K562 (cell line): ENCODE measurements around the gene SLC17A1. TPM values are rescaled to one million over a fixed set of nuclear protein-coding genes. Genes with fewer than 3 reads are reported as not detected.

Experiments used
- ATAC-seq: fragments of 200-7000 bp; cut with Tn5 transposase; 3 replicates; pipeline ENCODE4 v1.9.1; 2020; ENCODE audit warnings: moderate library complexity
- BruUV-seq: library from RNA; stranded (reverse); fragments of 400-500 nt; replicated peaks from 2 replicates; lab custom pipeline; 2021; lab: Mats Ljungman, UMichigan
- CTCF ChIA-PET: fragments of 300-600 bp; formaldehyde crosslinking; extraction: SDS; loops from one replicate; lab custom pipeline; 2021; ENCODE audit warnings: low intra/inter-chr PET ratio; lab: Yijun Ruan, JAX
- POLR2A ChIA-PET: fragments of 300-600, 350-650 bp; sonication (Branson Sonifier 250); formaldehyde crosslinking; extraction: SDS; loops from one replicate; lab custom pipeline; 2021; ENCODE audit warnings: antibody characterized with exemption, inconsistent platforms; lab: Yijun Ruan, JAX
- DNase-seq, 4 experiments: peaks; one replicate each; pipeline versions ENCODE4 v3.0.0 to v3.0.0-alpha.2; 2011 to 2018; ENCODE audit warnings: low spot score in 3 of 4, mixed read lengths in 3 of 4; ENCODE audit errors: extremely low read depth in 1 of 4
- FAIRE-seq: peaks from 2 replicates; lab custom pipeline; 2011; peaks lifted over from hg19 to GRCh38; lab: Jason Lieb, UNC
- H2AFZ ChIP-seq: 2 replicates; pipeline ENCODE4 v1.6.0; 2011; ENCODE audit warnings: low read depth, low read length, control low read depth, inconsistent platforms
- H3K27ac ChIP-seq: fragments of 200-600 bp; 3 replicates; pipeline ENCODE4 v1.8.0; 2011; ENCODE audit warnings: low read depth, mild to moderate bottlenecking, control low read depth, inconsistent platforms, low read length, moderate library complexity, mixed read lengths; ENCODE audit errors: extremely low read depth
- H3K27me3 ChIP-seq, 2 experiments: fragments of 300-600 bp in 1 of 2; 2 replicates in 1 of 2; 3 replicates in 1 of 2; pipeline versions ENCODE4 v1.6.0 to v1.8.0; 2011; ENCODE audit warnings: inconsistent platforms in 2 of 2, low read length in 2 of 2, mild to moderate bottlenecking in 1 of 2, mixed read lengths in 1 of 2, moderate library complexity in 1 of 2; ENCODE audit not compliant: control insufficient read depth in 2 of 2, insufficient read depth in 2 of 2
- H3K36me3 ChIP-seq: fragments of 300-600 bp; 3 replicates; pipeline ENCODE4 v1.8.0; 2011; ENCODE audit warnings: mild to moderate bottlenecking, low read length, inconsistent platforms; ENCODE audit not compliant: control insufficient read depth, insufficient read depth
- H3K4me1 ChIP-seq, 2 experiments: fragments of 200-600 bp in 1 of 2; replicated peaks in 1 of 2; 2 replicates in 1 of 2; 3 replicates in 1 of 2; pipeline versions ENCODE4 v1.5.1 to v1.8.0; 2011; ENCODE audit warnings: inconsistent platforms in 2 of 2, low read length in 2 of 2, mild to moderate bottlenecking in 1 of 2, mixed read lengths in 1 of 2, moderate library complexity in 1 of 2; ENCODE audit not compliant: control insufficient read depth in 2 of 2, insufficient read depth in 2 of 2
- H3K4me2 ChIP-seq: 2 replicates; pipeline ENCODE4 v1.6.1; 2011; ENCODE audit warnings: low read length, control low read depth, inconsistent platforms, mixed read lengths; ENCODE audit not compliant: insufficient read depth
- H3K4me3 ChIP-seq: fragments of 200-600 bp; sonication (generic), shearing (Covaris generic); 2 replicates; pipeline ENCODE4 v1.5.1; 2016; ENCODE audit warnings: control low read depth, inconsistent platforms
- H3K79me2 ChIP-seq: fragments of 200-600 bp; 3 replicates; pipeline ENCODE4 v1.8.0; 2011; ENCODE audit warnings: low read length, inconsistent platforms; ENCODE audit not compliant: control insufficient read depth, insufficient read depth
- H3K9ac ChIP-seq, 2 experiments: 2 replicates each; pipeline versions ENCODE4 v1.6.0 to v1.6.1; 2011; ENCODE audit warnings: low read depth in 2 of 2, low read length in 2 of 2, control low read depth in 1 of 2, inconsistent platforms in 1 of 2, mild to moderate bottlenecking in 1 of 2, mixed read lengths in 1 of 2; ENCODE audit not compliant: insufficient read depth in 1 of 2
- H3K9me1 ChIP-seq: one replicate; pipeline ENCODE4 v1.6.0; 2011; ENCODE audit warnings: inconsistent platforms, mild to moderate bottlenecking, low read length, moderate library complexity; ENCODE audit not compliant: control insufficient read depth, insufficient read depth
- H3K9me3 ChIP-seq: replicated peaks from 2 replicates; pipeline ENCODE4 v1.5.1; 2011; ENCODE audit warnings: low read depth, low read length, inconsistent platforms; ENCODE audit not compliant: control insufficient read depth, insufficient read depth
- H4K20me1 ChIP-seq: replicated peaks from 2 replicates; pipeline ENCODE4 v1.6.1; 2011; ENCODE audit warnings: low read length, inconsistent platforms, mixed read lengths; ENCODE audit not compliant: control insufficient read depth, insufficient read depth
- ASH1L ChIP-seq: fragments of 450-650 bp; IDR thresholded peaks from 2 replicates; pipeline ENCODE4 v1.6.1; 2018; ENCODE audit warnings: borderline replicate concordance, mild to moderate bottlenecking, low read depth; ENCODE audit not compliant: partially characterized antibody
- BCOR ChIP-seq: fragments of 450-650 bp; IDR thresholded peaks from 2 replicates; pipeline ENCODE4 v1.6.1; 2016
- BDP1 ChIP-seq: IDR thresholded peaks from 3 replicates; pipeline ENCODE4 v1.6.1; 2011; ENCODE audit not compliant: insufficient read length, insufficient read depth
- BMI1 ChIP-seq: fragments of 150-350 bp; IDR thresholded peaks from 2 replicates; pipeline ENCODE4 v1.6.1; 2014; ENCODE audit warnings: low read length
- DNMT1 ChIP-seq: fragments of 450-650 bp; IDR thresholded peaks from 2 replicates; pipeline ENCODE4 v1.6.1; 2016; ENCODE audit warnings: antibody characterized with exemption, mild to moderate bottlenecking
- ETV1 ChIP-seq: fragments of 450-650 bp; conservative IDR thresholded peaks from 2 replicates; pipeline ENCODE4 v1.6.1; 2016; ENCODE audit warnings: missing genetic modification characterization, control low read depth, low read depth, missing compliant biosample characterization
- HMGN3 ChIP-seq: IDR thresholded peaks from 2 replicates; pipeline ENCODE4 v1.6.1; 2011; ENCODE audit warnings: borderline replicate concordance, low read depth, mild to moderate bottlenecking, mixed read lengths, low read length; ENCODE audit not compliant: insufficient read length; ENCODE audit errors: extremely low read depth
- JUNB ChIP-seq: fragments of 450-650 bp; formaldehyde crosslinking; conservative IDR thresholded peaks from 2 replicates; pipeline ENCODE4 v1.4.0; 2020; ENCODE audit warnings: mild to moderate bottlenecking
- KAT2B ChIP-seq: IDR thresholded peaks from one replicate; pipeline ENCODE4 v1.6.1; 2012; ENCODE audit warnings: low read depth, mild to moderate bottlenecking, control low read depth, inconsistent platforms, low read length, moderate library complexity
- MYBL2 ChIP-seq, 2 experiments: fragments of 450-650 bp in 1 of 2; sonication (generic) in 1 of 2; formaldehyde crosslinking in 1 of 2; IDR thresholded peaks; 2 replicates each; pipeline versions ENCODE4 v1.6.1 to v1.8.1; 2017 to 2022; ENCODE audit warnings: borderline replicate concordance in 1 of 2, inconsistent platforms in 1 of 2, low read depth in 1 of 2, mild to moderate bottlenecking in 1 of 2, missing genetic modification reagents in 1 of 2, moderate library complexity in 1 of 2
- PML ChIP-seq: IDR thresholded peaks from 2 replicates; pipeline ENCODE4 v1.6.1; 2012; ENCODE audit warnings: low read length, inconsistent platforms
- POLR2A ChIP-seq: fragments of 450-650 bp; conservative IDR thresholded peaks from 2 replicates; pipeline ENCODE4 v1.6.1; 2016
- SMC3 ChIP-seq: conservative IDR thresholded peaks from 2 replicates; pipeline ENCODE4 v1.6.1; 2011; ENCODE audit warnings: low read depth, low read length, improper control_type of control experiment; ENCODE audit not compliant: insufficient read depth
- ZNF695 ChIP-seq: fragments of 450-650 bp; formaldehyde crosslinking; IDR thresholded peaks from 2 replicates; pipeline ENCODE4 v1.4.0; 2020; ENCODE audit warnings: mild to moderate bottlenecking, moderate library complexity
- in situ Hi-C: fragments of 300-500 bp; cut with MboI; formaldehyde crosslinking; loops from 4 replicates; pipeline ENCODE4 v1.15.0; 2018; ENCODE audit warnings: inconsistent platforms, mixed read lengths
- intact Hi-C: fragments of 100-400 bp; cut with micrococcal nuclease; formaldehyde crosslinking; loops from 2 replicates; pipeline ENCODE4 v1.14.2; 2022
- polyA plus RNA-seq, 8 experiments: library from polyadenylated mRNA; depleted of rRNA in 4 of 8; stranded (reverse) in 5 of 8; unstranded in 3 of 8; fragments of >200 nt; fragmentation: Nextera tagmentation in 2 of 8; fragmentation: Illumina TruSeq in 1 of 8; extraction: Ambion mirVana in 2 of 8; extraction: Trizol in 1 of 8; gene quantifications; 2 replicates each; pipeline versions ENCODE4 v1.2.1 to v1.2.3, GENCODE V29; 2011 to 2014; ENCODE audit warnings: inconsistent platforms in 1 of 8, missing spikeins in 1 of 8
- total RNA-seq, 7 experiments: library from RNA; depleted of rRNA in 6 of 7; stranded (reverse); fragments of >200 nt in 6 of 7; fragmentation: Illumina TruSeq in 2 of 7; extraction: Trizol in 2 of 7; gene quantifications; 2 replicates each; pipeline versions ENCODE4 v1.2.1 to v1.2.3, GENCODE V29; 2011 to 2021; ENCODE audit warnings: low replicate concordance in 1 of 7
- TF ChIP-seq, protein P1 (sequence below), 2 experiments: IDR thresholded peaks in 1 of 2; conservative IDR thresholded peaks in 1 of 2; 2 replicates each; pipeline ENCODE4 v1.6.1; 2016; ENCODE audit warnings: low read depth in 2 of 2, mild to moderate bottlenecking in 1 of 2, missing compliant biosample characterization in 1 of 2, missing genetic modification characterization in 1 of 2, moderate library complexity in 1 of 2
- TF ChIP-seq, protein P2 (sequence below): fragments of 450-650 bp; IDR thresholded peaks from 2 replicates; pipeline ENCODE4 v1.6.1; 2016; ENCODE audit warnings: missing biosample characterization, missing genetic modification characterization

SLC17A1 gene
- total and polyA plus RNA-seq, 9 of the 15 experiments (the other 6 are each of a cell fraction or from before 2014, with no cell fraction given): not detected

DNA sequence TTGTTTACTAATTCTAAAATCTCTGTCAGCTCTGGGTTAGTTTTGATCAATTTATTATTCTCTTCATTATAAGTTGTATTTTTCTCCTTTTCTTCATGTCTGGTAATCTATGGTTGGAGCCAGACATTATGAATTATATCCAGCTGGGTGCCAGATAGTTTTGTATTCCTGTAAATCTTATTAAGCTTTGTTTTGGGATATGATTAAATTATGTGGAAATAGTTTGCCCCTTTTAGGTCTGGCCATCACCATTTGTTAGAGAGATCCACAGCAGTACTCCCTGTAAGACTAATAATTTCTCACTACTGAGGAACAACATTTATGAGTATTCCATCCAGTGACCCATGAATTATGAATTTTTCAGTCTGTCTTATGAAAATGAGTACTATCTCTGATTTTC, 20.9 kb upstream of the SLC17A1 start:
- DNase-seq (no peak), FAIRE-seq (no peak), ATAC-seq (no peak)
- no peaks in the 10 kb centered on the region for H3K27me3 ChIP-seq
- H3K4me2 ChIP-seq: no peak overlapping the region
- no peaks in the 10 kb centered on the region for H3K9me3 ChIP-seq
- in situ Hi-C loops (no loop called here), intact Hi-C loops (no loop called here)
- CTCF ChIA-PET: no interaction called here
- no peak overlapping the region for H3K9ac ChIP-seq
- H4K20me1 ChIP-seq: no peaks in the 10 kb centered on the region
- H3K4me1 ChIP-seq: no peaks in the 10 kb centered on the region
- POLR2A ChIA-PET: interaction anchor here (0.6 to 1.4 kb wide), 3 partner anchors 10 to 1537 kb away, joined by 3 read pairs; no protein-coding TSS in a partner anchor
- no peak overlapping the region for H2AFZ ChIP-seq
- BruUV-seq: no TSS peak
- H3K79me2 ChIP-seq: no peaks in the 10 kb centered on the region
- no peaks in the 10 kb centered on the region for H3K36me3 ChIP-seq
- no peak overlapping the region for H3K27ac ChIP-seq
- no peaks in the 10 kb centered on the region for H3K9me1 ChIP-seq
- H3K4me3 ChIP-seq: no peak overlapping the region
- TF ChIP-seq, protein P1, sequence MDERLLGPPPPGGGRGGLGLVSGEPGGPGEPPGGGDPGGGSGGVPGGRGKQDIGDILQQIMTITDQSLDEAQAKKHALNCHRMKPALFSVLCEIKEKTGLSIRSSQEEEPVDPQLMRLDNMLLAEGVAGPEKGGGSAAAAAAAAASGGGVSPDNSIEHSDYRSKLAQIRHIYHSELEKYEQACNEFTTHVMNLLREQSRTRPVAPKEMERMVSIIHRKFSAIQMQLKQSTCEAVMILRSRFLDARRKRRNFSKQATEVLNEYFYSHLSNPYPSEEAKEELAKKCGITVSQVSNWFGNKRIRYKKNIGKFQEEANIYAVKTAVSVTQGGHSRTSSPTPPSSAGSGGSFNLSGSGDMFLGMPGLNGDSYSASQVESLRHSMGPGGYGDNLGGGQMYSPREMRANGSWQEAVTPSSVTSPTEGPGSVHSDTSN (CRISPR knock-in tag; IDR thresholded peaks at IDR 0.05; ENCODE audit: low read depth): no peak
- TF ChIP-seq, protein P1 (tag; conservative IDR thresholded peaks at IDR 0.05; ENCODE audit: low read depth): no peak
- no peak for TF ChIP-seq ZNF695
- no peak for TF ChIP-seq KAT2B
- TF ChIP-seq ETV1 (tag): no peak
- no peak for TF ChIP-seq HMGN3
- no peak for TF ChIP-seq ASH1L
- TF ChIP-seq BDP1: no peak
- no peak for TF ChIP-seq PML
- no peak for TF ChIP-seq POLR2A
- TF ChIP-seq BCOR: no peak
- no peak for TF ChIP-seq JUNB (CRISPR knock-in tag)
- no peak for TF ChIP-seq SMC3
- no peak for TF ChIP-seq DNMT1
- TF ChIP-seq BMI1: no peak
- TF ChIP-seq MYBL2 (IDR thresholded peaks at IDR 0.05; ENCODE audit: low read depth): no peak
- TF ChIP-seq MYBL2 (CRISPR knock-in tag; IDR thresholded peaks at IDR 0.05; ENCODE audit: borderline replicate concordance): no peak
- TF ChIP-seq, protein P2, sequence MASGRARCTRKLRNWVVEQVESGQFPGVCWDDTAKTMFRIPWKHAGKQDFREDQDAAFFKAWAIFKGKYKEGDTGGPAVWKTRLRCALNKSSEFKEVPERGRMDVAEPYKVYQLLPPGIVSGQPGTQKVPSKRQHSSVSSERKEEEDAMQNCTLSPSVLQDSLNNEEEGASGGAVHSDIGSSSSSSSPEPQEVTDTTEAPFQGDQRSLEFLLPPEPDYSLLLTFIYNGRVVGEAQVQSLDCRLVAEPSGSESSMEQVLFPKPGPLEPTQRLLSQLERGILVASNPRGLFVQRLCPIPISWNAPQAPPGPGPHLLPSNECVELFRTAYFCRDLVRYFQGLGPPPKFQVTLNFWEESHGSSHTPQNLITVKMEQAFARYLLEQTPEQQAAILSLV (tag): no peak
